NCI-H2081 (cell line): ENCODE results near the gene ZNF576.
"Not testable (repeated sequence)": the region's sequence is repeated elsewhere in the genome, so short reads cannot be mapped to it uniquely, and the experiment has no call there.

Experiments used
- DNase-seq, 2 experiments: peaks; one replicate each; lab custom pipeline; 2025; lab: John Stamatoyannopoulos, UW

Gene ZNF576

GRCh38 chr19:43626838-43627237 lies 30.4 kb downstream of the ZNF576 start:
- no peak for DNase-seq

DNA sequence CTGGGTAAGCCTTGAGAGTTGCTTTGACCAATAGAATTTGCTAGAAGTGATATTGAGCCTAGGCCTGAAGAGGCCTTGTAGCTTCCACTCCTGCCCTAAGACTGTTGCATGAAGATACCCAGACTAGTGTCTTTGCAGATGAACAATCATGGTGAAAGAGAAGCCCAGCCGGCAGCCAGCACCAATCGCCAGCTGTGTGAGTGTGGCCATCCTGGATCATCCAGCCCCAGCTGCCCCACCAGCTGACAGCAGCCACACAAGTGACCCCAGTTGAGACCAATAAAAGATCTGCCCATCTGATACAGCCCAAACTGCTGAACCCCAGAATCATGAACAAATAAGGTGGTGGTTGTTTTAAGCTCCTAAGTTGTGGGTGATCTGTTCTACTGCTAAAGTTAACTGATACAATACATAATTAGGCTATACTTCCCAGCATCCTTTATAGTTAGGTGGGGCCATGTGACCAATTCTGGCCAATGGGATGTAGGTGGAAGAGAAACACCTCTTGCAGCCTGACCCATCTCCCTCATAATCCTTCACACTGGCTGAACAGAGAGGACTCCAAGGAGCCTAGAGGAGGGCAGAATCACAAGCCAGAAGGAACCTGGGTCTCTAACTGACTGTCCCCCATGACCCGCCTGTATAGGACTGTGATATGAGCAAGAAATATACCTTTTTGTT lies 32.4 kb downstream of the ZNF576 start:
- DNase-seq, result no peak

DNA sequence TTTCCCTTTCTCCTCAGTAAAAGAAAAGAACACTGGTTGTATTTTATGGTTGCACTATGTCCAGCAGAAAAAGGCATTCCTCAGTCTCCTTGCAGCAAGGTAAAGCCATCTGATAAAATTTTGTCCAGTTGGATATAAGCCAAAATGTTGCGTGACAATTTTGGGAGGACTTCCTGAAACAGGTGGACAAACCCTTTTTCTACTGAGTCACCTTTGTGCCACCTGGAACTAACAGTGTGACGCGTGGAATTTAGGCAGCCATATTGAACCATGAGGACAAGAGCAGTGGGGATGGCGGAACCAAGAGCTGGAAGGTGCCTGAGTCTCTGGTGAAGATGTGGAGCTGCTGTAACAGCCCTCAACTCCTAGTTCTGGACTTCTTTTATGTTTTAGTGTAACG lies 35.1 kb downstream of the ZNF576 start:
- DNase-seq, result no peak

DNA sequence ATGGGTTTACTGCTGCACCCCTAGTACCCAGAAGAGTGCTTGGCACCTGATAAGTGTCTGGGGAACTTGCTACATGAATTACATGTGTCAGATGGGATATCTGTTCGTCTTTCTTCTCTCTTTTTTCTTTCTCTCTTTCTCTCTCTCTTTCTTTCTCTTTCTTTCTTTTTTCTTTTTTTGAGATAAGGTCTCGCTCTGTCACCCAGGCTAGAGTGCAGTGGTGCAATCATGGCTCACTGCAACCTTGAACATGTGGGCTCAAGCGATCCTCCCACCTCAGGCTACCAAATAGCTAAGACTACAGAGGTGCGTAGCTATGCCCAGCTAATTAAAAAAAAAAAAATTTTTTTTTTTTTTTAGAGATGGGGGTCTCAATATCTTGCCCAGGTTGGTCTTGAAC lies 37.1 kb downstream of the ZNF576 start:
- DNase-seq, result no peak

- no peak for DNase-seq
These were observed 37.7 kb downstream of the ZNF576 start for GRCh38 chr19:43634068-43634467.

DNA sequence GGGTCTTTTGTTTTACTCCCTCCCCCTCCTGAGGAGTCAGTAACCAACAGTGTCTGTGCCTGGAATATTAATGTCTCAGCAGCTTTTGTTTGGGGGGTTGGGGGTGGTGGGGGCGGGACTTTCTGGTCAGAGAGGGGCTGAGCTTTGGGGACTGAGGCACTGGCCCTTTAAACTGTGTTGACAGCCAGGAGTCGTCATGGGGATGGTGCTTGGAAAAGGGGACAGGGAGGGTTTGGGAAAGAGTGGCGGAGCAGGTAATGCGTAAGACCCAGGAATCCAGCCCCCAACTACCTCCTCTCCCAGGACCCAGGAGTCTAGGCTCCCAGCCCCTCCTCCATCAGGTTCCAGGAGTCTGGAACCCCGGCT lies 38.1 kb downstream of the ZNF576 start:
- no peak for DNase-seq

GRCh38 chr19:43634872-43635560 lies 38.6 kb downstream of the ZNF576 start:
- no peak for DNase-seq

DNA sequence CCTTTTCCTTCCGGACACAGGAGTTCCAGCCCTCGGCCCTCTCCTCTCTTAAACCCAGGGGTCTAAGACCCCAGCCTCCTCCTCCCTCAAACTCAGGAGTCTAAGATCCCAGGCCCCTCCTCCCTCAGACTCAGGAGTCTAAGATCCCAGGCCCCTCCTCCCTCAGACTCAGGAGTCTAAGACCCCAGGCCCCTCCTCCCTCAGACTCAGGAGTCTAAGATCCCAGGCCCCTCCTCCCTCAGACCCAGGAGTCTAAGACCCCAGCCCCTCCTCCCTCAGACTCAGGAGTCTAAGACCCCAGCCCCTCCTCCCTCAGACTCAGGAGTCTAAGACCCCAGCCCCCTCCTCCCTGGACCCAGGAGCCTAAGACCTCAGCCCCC lies 39.2 kb downstream of the ZNF576 start:
- not testable (repeated sequence) for DNase-seq

DNA sequence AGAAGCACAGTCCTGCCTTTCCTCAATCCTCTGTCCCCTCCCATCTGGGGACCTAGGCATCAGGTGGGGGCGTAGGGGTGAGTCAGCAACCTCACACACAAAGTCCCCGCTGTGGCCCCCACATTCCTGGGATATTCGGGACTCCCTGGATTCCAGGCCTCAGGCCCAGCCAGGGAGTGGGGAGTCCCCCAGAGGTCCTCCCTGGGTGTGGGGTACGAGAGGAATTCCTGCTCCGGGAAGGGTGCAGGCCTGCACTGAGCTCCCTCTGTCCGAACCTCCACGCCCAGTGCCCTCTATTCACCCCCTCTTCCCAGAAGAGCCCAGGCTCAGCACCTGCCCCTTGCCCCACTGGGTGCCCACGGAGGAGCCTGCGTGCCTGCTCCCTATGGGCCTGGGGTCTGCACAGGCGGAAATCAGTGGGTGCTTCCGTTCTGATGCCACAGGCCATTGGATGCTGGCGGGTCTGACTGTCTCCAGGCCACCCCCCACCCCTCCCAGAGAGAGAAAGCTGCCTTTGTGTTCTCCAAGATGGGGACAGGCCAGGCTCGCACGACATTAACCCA lies 39.8 kb downstream of the ZNF576 start:
- no peak for DNase-seq

- DNase-seq, result no peak
These were observed 42.0 kb downstream of the ZNF576 start for GRCh38 chr19:43638214-43638994.

- no peak for DNase-seq
These were observed 42.7 kb downstream of the ZNF576 start for GRCh38 chr19:43638995-43639518.

GRCh38 chr19:43639519-43640423 lies 43.4 kb downstream of the ZNF576 start, which contains the start of gene CADM4:
CADM4 (minus strand) TSS chr19:43639850; CDS start chr19:43639790, 60 bp downstream.
- peak; percentile 23 to 41 for DNase-seq

DNA sequence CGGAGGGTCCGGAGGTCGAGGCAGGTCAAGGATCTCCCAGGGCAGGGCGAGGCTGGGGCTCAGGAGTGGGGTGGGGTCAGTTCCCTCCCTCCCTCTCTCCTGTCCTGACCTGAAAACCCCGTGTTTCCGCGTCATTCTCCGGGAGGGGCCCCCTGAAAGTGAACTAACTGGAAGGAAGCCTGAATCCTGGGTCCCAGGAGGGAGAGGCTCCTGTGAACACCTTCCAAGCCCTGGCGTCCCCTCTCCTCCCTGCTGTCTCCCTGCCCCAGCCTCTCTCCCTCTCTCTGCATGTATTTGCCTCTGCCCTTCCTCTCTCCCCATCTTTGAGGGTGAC lies 44.0 kb downstream of the ZNF576 start:
- no peak for DNase-seq

DNA sequence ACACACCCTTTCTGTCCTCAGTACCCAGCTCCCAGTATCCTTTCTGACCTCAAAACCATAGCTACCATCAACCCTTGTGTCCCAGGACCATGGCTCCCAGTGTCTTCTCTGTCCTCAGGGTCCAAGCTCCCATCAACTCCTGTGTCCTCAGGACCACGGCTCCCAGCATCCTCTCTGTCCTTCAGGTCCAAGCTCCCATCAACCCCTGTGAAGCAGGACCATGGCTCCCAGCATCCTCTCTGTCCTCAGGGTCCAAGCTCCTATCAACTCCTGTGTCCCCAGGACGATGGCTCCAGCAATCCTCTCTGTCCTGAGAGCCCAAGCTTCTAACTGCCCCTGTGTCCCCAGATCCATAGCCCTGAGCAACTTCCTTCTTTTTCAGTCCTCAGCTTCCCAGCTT lies 44.9 kb downstream of the ZNF576 start:
- DNase-seq, result no peak

DNA sequence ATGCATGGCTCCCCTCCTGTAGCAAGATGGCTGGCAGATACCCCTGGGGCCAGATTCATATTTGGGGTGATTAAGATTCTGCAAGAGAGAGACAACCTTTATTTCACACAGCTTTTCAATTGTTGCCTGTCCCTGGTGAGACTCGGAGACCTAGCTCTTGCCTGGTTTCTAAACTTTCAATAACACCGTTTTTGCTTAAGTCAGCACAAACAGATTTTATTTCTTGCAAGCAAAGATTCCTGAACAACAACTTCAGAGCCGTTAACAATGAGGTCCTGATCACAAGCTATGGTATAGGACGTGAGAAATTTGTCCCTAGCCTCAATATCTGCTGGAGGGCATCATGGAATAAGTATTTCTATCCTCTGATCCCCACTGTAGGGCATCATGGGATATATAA lies 46.1 kb downstream of the ZNF576 start:
- no peak for DNase-seq

GRCh38 chr19:43643326-43643725 lies 46.9 kb downstream of the ZNF576 start:
- peak in 1 of 2 experiments; percentile 67 for DNase-seq

DNA sequence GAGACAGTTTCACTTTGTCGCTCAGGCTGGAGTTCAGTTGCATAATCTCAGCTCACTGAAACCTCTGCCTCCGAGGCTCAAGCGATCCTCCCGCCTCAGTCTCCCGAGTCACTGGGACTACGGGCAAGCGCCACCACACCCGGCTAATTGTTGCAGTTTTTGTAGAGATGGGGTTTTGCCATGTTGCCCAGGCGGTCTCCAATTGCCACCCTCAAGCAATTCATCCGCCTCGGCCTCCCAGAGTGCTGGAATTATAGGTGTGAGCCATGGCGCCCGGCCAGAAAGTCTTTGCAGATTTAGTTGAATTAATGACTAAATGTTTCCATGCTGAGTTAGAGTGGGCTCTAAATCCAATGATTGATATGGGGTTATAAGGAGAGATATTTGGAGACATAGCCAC lies 47.8 kb downstream of the ZNF576 start:
- peak in 1 of 2 experiments; percentile 16 for DNase-seq

DNA sequence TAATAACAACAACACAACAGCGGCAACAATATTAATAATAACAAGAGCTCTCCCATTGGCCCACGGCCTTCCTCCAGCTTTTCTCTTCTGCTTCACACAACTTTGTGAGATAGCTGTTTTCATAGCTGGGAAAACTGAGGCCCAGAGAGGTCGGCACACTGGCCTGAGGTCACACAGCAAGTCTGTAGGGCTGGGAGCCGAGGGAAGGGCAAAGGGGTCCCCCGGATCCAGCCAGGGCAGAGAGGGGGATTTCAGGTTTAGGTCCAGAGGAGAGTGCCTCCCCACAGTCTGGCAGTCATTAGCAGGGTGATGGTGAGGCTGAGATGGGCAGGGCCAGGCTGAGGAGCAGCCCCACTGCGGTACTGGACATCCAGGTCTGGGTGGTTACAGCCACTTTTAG lies 52.2 kb downstream of the ZNF576 start:
- no peak for DNase-seq

DNA sequence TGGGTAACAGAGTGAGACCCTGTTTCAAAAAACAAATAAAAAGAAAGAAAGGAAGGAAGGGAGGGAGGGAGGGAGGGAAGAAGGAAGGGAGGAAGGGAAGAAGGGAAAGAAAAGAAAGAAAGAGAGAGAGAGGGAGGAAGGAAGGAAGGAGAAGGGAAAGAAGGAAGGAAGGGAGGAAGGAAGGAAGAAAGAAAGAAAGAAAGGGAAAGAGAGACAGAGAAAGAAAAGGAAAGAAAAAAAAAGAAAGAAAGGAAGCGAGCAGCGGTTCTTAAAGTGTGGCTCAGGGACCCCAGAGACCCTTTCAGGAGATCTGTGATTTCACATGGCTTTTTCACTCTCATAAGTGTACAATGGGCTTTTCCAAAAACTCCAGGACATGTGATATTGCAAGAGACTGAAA lies 53.1 kb downstream of the ZNF576 start:
- DNase-seq, result no peak

GRCh38 chr19:43650276-43650675 lies 53.9 kb downstream of the ZNF576 start:
- not testable (repeated sequence) for DNase-seq
